GM12878 (cell line): ENCODE data around the gene FKBP2. TPM values are rescaled to one million over a fixed set of nuclear protein-coding genes. Genes with fewer than 3 reads are reported as not detected.

ENCODE experiments used
- BRCA1 ChIP-seq: IDR thresholded peaks from 2 replicates; pipeline ENCODE4 v1.6.1; 2011; ENCODE audit warnings: low read depth, low read length, improper control_type of control experiment
- ESRRA ChIP-seq: IDR thresholded peaks from 2 replicates; pipeline ENCODE4 v1.6.1; 2012; ENCODE audit warnings: mild to moderate bottlenecking, low read length, improper control_type of control experiment
- GATAD2B ChIP-seq: fragments of 450-650 bp; conservative IDR thresholded peaks from 2 replicates; pipeline ENCODE4 v1.6.1; 2017; ENCODE audit warnings: low read depth, mild to moderate bottlenecking, moderate library complexity
- HDAC2 ChIP-seq: fragments of 200-600 bp; sonication (generic); IDR thresholded peaks from 2 replicates; pipeline ENCODE4 v1.6.1; 2017
- JUND ChIP-seq: IDR thresholded peaks from 2 replicates; pipeline ENCODE4 v1.6.1; 2012; ENCODE audit warnings: low read depth, mild to moderate bottlenecking, low read length, improper control_type of control experiment, moderate library complexity
- MEF2B ChIP-seq: fragments of 450-650 bp; IDR thresholded peaks from 2 replicates; pipeline ENCODE4 v1.6.1; 2018; ENCODE audit warnings: mild to moderate bottlenecking, moderate library complexity; ENCODE audit not compliant: partially characterized antibody, poor library complexity, severe bottlenecking
- MTA2 ChIP-seq: fragments of 450-650 bp; IDR thresholded peaks from 2 replicates; pipeline ENCODE4 v1.6.1; 2016; ENCODE audit warnings: low read depth, mild to moderate bottlenecking, moderate library complexity
- RAD21 ChIP-seq: IDR thresholded peaks from 2 replicates; pipeline ENCODE4 v1.6.1; 2011; ENCODE audit warnings: mild to moderate bottlenecking, low read depth, low read length, moderate library complexity; ENCODE audit not compliant: insufficient read depth
- RBBP5 ChIP-seq: fragments of 200-600 bp; sonication (generic); conservative IDR thresholded peaks from 2 replicates; pipeline ENCODE4 v1.6.1; 2016
- RELA ChIP-seq: fragments of 450-650 bp; IDR thresholded peaks from 2 replicates; pipeline ENCODE4 v1.8.0; 2014; ENCODE audit warnings: borderline replicate concordance; ENCODE audit not compliant: partially characterized antibody
- RFX5 ChIP-seq: IDR thresholded peaks from 2 replicates; pipeline ENCODE4 v1.6.1; 2011; ENCODE audit warnings: low read depth, low read length, improper control_type of control experiment
- YY1 ChIP-seq: IDR thresholded peaks from 2 replicates; pipeline ENCODE4 v1.6.1; 2011; ENCODE audit warnings: low read depth, mild to moderate bottlenecking, low read length
- ZNF217 ChIP-seq: fragments of 450-650 bp; IDR thresholded peaks from 2 replicates; pipeline ENCODE4 v1.6.1; 2017; ENCODE audit warnings: antibody characterized with exemption, mild to moderate bottlenecking
- ZNF274 ChIP-seq: IDR thresholded peaks from one replicate; pipeline ENCODE4 v1.8.0; 2011; ENCODE audit not compliant: insufficient read length, insufficient read depth
- ZSCAN29 ChIP-seq: fragments of 450-650 bp; IDR thresholded peaks from 2 replicates; pipeline ENCODE4 v1.6.1; 2017; ENCODE audit warnings: mild to moderate bottlenecking, moderate library complexity
- polyA plus RNA-seq, 11 experiments: library from polyadenylated mRNA; depleted of rRNA in 4 of 11; unstranded in 6 of 11; stranded (reverse) in 5 of 11; fragments of >200 nt; fragmentation: Nextera tagmentation in 4 of 11; fragmentation: Illumina TruSeq in 1 of 11; extraction: Ambion mirVana in 4 of 11; extraction: Trizol in 1 of 11; gene quantifications; 1 replicate in 1 of 11; 2 replicates in 10 of 11; pipeline versions ENCODE4 v1.2.1 to v1.2.3, GENCODE V29; 2011 to 2016; ENCODE audit warnings: inconsistent platforms in 2 of 11, missing spikeins in 2 of 11, low read depth in 1 of 11
- total RNA-seq, 4 experiments: library from RNA; depleted of rRNA in 3 of 4; stranded (reverse); fragments of >200 nt in 3 of 4; fragmentation: Illumina TruSeq in 1 of 4; extraction: Trizol in 1 of 4; gene quantifications; 2 replicates each; pipeline versions ENCODE4 v1.2.1 to v1.2.3, GENCODE V29; 2013 to 2021
- TF ChIP-seq, protein P1 (sequence below): fragments of 450-650 bp; IDR thresholded peaks from 2 replicates; pipeline ENCODE4 v1.6.1; 2017; ENCODE audit warnings: mild to moderate bottlenecking, moderate library complexity
- TF ChIP-seq, protein P2 (sequence below): IDR thresholded peaks from 2 replicates; pipeline ENCODE4 v1.6.1; 2011; ENCODE audit warnings: borderline replicate concordance, low read depth, mild to moderate bottlenecking, moderate library complexity, mixed read lengths, low read length; ENCODE audit not compliant: insufficient read depth; ENCODE audit errors: extremely low read length
- TF ChIP-seq, protein P3 (sequence below): fragments of 450-650 bp; IDR thresholded peaks from 2 replicates; pipeline ENCODE4 v1.6.1; 2018; ENCODE audit warnings: mild to moderate bottlenecking, low read depth, moderate library complexity; ENCODE audit not compliant: partially characterized antibody
- TF ChIP-seq, protein P4 (sequence below): fragments of 450-650 bp; formaldehyde crosslinking; IDR thresholded peaks from 2 replicates; pipeline ENCODE4 v1.4.0; 2022; ENCODE audit warnings: mild to moderate bottlenecking, moderate library complexity

The FKBP2 gene
- total and polyA plus RNA-seq, 10 of the 15 experiments (the other 5 are each of a cell fraction or from before 2014, with no cell fraction given): 1.8 to 99.7 (median 39.5) TPM

- TF ChIP-seq HDAC2 (no peak), BRCA1 (no peak), MEF2B (no peak), YY1 (no peak; the same call in 1 of the 2 replicates), ESRRA (no peak; the same call in 1 of the 2 replicates), RBBP5 (no peak), JUND (no peak), RAD21 (no peak; the same call in 1 of the 2 replicates), ZSCAN29 (no peak), RELA (no peak), MTA2 (no peak), RFX5 (no peak), ZNF217 (no peak), GATAD2B (0 out of 2 replicates have a peak, but pooled peaks have one; percentile 38), ZNF274 (no peak)
- TF ChIP-seq, protein P1, sequence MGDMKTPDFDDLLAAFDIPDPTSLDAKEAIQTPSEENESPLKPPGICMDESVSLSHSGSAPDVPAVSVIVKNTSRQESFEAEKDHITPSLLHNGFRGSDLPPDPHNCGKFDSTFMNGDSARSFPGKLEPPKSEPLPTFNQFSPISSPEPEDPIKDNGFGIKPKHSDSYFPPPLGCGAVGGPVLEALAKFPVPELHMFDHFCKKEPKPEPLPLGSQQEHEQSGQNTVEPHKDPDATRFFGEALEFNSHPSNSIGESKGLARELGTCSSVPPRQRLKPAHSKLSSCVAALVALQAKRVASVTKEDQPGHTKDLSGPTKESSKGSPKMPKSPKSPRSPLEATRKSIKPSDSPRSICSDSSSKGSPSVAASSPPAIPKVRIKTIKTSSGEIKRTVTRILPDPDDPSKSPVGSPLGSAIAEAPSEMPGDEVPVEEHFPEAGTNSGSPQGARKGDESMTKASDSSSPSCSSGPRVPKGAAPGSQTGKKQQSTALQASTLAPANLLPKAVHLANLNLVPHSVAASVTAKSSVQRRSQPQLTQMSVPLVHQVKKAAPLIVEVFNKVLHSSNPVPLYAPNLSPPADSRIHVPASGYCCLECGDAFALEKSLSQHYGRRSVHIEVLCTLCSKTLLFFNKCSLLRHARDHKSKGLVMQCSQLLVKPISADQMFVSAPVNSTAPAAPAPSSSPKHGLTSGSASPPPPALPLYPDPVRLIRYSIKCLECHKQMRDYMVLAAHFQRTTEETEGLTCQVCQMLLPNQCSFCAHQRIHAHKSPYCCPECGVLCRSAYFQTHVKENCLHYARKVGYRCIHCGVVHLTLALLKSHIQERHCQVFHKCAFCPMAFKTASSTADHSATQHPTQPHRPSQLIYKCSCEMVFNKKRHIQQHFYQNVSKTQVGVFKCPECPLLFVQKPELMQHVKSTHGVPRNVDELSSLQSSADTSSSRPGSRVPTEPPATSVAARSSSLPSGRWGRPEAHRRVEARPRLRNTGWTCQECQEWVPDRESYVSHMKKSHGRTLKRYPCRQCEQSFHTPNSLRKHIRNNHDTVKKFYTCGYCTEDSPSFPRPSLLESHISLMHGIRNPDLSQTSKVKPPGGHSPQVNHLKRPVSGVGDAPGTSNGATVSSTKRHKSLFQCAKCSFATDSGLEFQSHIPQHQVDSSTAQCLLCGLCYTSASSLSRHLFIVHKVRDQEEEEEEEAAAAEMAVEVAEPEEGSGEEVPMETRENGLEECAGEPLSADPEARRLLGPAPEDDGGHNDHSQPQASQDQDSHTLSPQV: no peak
- TF ChIP-seq, protein P2, sequence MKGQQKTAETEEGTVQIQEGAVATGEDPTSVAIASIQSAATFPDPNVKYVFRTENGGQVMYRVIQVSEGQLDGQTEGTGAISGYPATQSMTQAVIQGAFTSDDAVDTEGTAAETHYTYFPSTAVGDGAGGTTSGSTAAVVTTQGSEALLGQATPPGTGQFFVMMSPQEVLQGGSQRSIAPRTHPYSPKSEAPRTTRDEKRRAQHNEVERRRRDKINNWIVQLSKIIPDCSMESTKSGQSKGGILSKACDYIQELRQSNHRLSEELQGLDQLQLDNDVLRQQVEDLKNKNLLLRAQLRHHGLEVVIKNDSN: no peak
- TF ChIP-seq, protein P3, sequence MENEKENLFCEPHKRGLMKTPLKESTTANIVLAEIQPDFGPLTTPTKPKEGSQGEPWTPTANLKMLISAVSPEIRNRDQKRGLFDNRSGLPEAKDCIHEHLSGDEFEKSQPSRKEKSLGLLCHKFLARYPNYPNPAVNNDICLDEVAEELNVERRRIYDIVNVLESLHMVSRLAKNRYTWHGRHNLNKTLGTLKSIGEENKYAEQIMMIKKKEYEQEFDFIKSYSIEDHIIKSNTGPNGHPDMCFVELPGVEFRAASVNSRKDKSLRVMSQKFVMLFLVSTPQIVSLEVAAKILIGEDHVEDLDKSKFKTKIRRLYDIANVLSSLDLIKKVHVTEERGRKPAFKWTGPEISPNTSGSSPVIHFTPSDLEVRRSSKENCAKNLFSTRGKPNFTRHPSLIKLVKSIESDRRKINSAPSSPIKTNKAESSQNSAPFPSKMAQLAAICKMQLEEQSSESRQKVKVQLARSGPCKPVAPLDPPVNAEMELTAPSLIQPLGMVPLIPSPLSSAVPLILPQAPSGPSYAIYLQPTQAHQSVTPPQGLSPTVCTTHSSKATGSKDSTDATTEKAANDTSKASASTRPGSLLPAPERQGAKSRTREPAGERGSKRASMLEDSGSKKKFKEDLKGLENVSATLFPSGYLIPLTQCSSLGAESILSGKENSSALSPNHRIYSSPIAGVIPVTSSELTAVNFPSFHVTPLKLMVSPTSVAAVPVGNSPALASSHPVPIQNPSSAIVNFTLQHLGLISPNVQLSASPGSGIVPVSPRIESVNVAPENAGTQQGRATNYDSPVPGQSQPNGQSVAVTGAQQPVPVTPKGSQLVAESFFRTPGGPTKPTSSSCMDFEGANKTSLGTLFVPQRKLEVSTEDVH: no peak
- TF ChIP-seq, protein P4, sequence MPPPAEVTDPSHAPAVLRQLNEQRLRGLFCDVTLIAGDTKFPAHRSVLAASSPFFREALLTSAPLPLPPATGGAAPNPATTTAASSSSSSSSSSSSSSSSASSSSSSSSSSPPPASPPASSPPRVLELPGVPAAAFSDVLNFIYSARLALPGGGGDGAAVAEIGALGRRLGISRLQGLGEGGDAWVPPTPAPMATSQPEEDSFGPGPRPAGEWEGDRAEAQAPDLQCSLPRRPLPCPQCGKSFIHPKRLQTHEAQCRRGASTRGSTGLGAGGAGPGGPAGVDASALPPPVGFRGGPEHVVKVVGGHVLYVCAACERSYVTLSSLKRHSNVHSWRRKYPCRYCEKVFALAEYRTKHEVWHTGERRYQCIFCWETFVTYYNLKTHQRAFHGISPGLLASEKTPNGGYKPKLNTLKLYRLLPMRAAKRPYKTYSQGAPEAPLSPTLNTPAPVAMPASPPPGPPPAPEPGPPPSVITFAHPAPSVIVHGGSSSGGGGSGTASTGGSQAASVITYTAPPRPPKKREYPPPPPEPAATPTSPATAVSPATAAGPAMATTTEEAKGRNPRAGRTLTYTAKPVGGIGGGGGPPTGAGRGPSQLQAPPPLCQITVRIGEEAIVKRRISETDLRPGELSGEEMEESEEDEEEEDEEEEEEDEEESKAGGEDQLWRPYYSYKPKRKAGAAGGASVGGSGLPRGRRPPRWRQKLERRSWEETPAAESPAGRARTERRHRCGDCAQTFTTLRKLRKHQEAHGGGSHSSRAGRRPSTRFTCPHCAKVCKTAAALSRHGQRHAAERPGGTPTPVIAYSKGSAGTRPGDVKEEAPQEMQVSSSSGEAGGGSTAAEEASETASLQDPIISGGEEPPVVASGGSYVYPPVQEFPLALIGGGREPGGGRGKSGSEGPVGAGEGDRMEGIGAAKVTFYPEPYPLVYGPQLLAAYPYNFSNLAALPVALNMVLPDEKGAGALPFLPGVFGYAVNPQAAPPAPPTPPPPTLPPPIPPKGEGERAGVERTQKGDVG (CRISPR knock-in tag): no peak
These were observed 15.0 kb upstream of the FKBP2 start, which contains the start of the genes NUDT22 and TRPT1 (continued) for GRCh38 chr11:64225608-64226506.
